AG04450 (cell line): ENCODE data around the gene RPTOR. TPM values are rescaled to one million over a fixed set of nuclear protein-coding genes. Genes with fewer than 3 reads are reported as not detected.

Source experiments
- CTCF ChIA-PET: fragments of 300-600, 350-600 bp; formaldehyde crosslinking; extraction: SDS; loops from one replicate; lab custom pipeline; 2022; ENCODE audit warnings: antibody characterized with exemption, inconsistent platforms; lab: Charles Lee
- POLR2A ChIA-PET: fragments of 350-600 bp; formaldehyde crosslinking; extraction: SDS; loops from one replicate; lab custom pipeline; 2021; ENCODE audit warnings: antibody characterized with exemption, inconsistent platforms; lab: Yijun Ruan, JAX
- DNase-seq: peaks from one replicate; pipeline ENCODE4 v3.0.0-alpha.2; 2011; ENCODE audit warnings: low read depth, low spot score
- H3K27ac ChIP-seq: one replicate; pipeline ENCODE4 v1.5.1; 2012; ENCODE audit warnings: low read depth, low read length, control low read depth
- H3K27me3 ChIP-seq: one replicate; pipeline ENCODE4 v1.6.0; 2012; ENCODE audit warnings: low read length; ENCODE audit not compliant: control insufficient read depth, insufficient read depth
- H3K4me3 ChIP-seq: 2 replicates; pipeline ENCODE4 v1.5.1; 2011; ENCODE audit warnings: mild to moderate bottlenecking, low read depth, low read length, control low read depth
- H3K9me3 ChIP-seq: 2 replicates; pipeline ENCODE4 v1.5.1; 2012; ENCODE audit warnings: low read length; ENCODE audit not compliant: control insufficient read depth, insufficient read depth
- CTCF ChIP-seq: IDR thresholded peaks from 2 replicates; pipeline ENCODE4 v1.5.1; 2011; ENCODE audit warnings: low read depth, low read length, control low read depth, inconsistent platforms
- polyA plus RNA-seq: library from polyadenylated mRNA; depleted of rRNA; stranded (reverse); fragments of >200 nt; gene quantifications from 2 replicates; pipeline ENCODE4 v1.2.3, GENCODE V29; 2011; rRNA removed
- small RNA-seq: library from RNA; depleted of rRNA; stranded (forward); fragments of <200 nt; gene quantifications from one replicate; pipeline ENCODE3, GENCODE V24; 2012; ENCODE audit warnings: low read depth; ENCODE audit not compliant: insufficient read length

The RPTOR gene
- polyA plus RNA-seq, 1 experiment: 6.2 TPM

- Histone ChIP-seq H3K9me3 (peaks cover 8% of the 10 kb centered on the region), H3K27ac (no peak overlapping the region), H3K27me3 (peaks cover 2% of the 10 kb centered on the region), H3K4me3 (no peak overlapping the region)
- DNase-seq: no peak
- ChIA-PET CTCF (interaction anchor here (0.5 to 2.1 kb wide), 2 partner anchors 10 to 1174 kb away, joined by 7 to 8 read pairs; partner anchors contain the start of gene CBX4), POLR2A (no interaction called here)
- TF ChIP-seq CTCF: no peak
Observed at GRCh38 chr17:81013642-81014041, 469.0 kb downstream of the RPTOR start.

- CTCF ChIA-PET: interaction anchor here (0.7 to 1.9 kb wide), 2 partner anchors 9 to 165 kb away, joined by 3 to 14 read pairs; no protein-coding TSS in a partner anchor
- no peak for DNase-seq
- Histone ChIP-seq H3K9me3 (peaks cover 8% of the 10 kb centered on the region), H3K4me3 (no peak overlapping the region), H3K27ac (no peak overlapping the region), H3K27me3 (peaks cover 2% of the 10 kb centered on the region)
- POLR2A ChIA-PET: no interaction called here
- no peak for TF ChIP-seq CTCF
Observed at GRCh38 chr17:81015136-81015535, 470.5 kb downstream of the RPTOR start.

Small RNA genes within 50 kb of the gene (small RNA-seq; reads per million reads assigned to genes)
- gene AC120024.2 (not detected), gene AC120024.3 (not detected)

Other genes starting within 250 kb of the RPTOR start
- 18.1 and 24.9 TPM in 2 replicates for gene ENDOV, start 129.7 kb upstream of the RPTOR start, polyA plus RNA-seq
- gene NPTX1, start 68.2 kb upstream of the RPTOR start, polyA plus RNA-seq: 6.4 and 6.5 TPM in 2 replicates